Stomach (tissue), 9 donors: ENCODE results near the gene SNAP91. TPM values are rescaled to one million over a fixed set of nuclear protein-coding genes. Genes with fewer than 3 reads are reported as not detected.
"Not testable (repeated sequence)": the region's sequence is repeated elsewhere in the genome, so short reads cannot be mapped to it uniquely, and the experiment has no call there.

ENCODE experiments used
- DNase-seq, 2 donors: peaks; one replicate each; pipeline versions ENCODE4 v3.0.0 to v3.0.0-alpha.2; 2013 to 2019
- H3K27ac ChIP-seq, 5 donors: fragments of 200-600 bp in 4 of 5; sonication (generic) in 4 of 5; one replicate each; pipeline ENCODE4 v1.5.1; 2013 to 2019; ENCODE audit warnings: mild to moderate bottlenecking in 1 of 5, moderate library complexity in 1 of 5
- H3K27me3 ChIP-seq, 3 donors: fragments of 200-600 bp; sonication (generic); one replicate each; pipeline ENCODE4 v1.5.1; 2017 to 2019; ENCODE audit warnings: mixed run types in 1 of 3
- H3K36me3 ChIP-seq, 4 donors: fragments of 200-600 bp; sonication (generic); 1 replicate in 3 of 4; 2 replicates in 1 of 4; pipeline ENCODE4 v1.5.1; 2016 to 2019
- H3K4me1 ChIP-seq, 4 donors: fragments of 200-600 bp; sonication (generic); one replicate each; pipeline ENCODE4 v1.5.1; 2016 to 2019
- H3K4me3 ChIP-seq, 4 donors: fragments of 200-600 bp; sonication (generic) in 3 of 4; one replicate each; pipeline ENCODE4 v1.5.1; 2016 to 2019; ENCODE audit warnings: mild to moderate bottlenecking in 1 of 4
- H3K9me3 ChIP-seq, 4 donors: fragments of 200-600 bp; sonication (generic); one replicate each; pipeline ENCODE4 v1.5.1; 2016 to 2019
- CTCF ChIP-seq, 7 experiments: fragments of 450-650 bp in 4 of 7; fragments of 200-600 bp in 3 of 7; sonication (generic) in 3 of 7; IDR thresholded peaks; one replicate each; pipeline ENCODE4 v1.5.1; 2016 to 2019; ENCODE audit warnings: antibody characterized with exemption in 7 of 7, control low read depth in 2 of 7, mild to moderate bottlenecking in 1 of 7
- EP300 ChIP-seq: sonication (generic); formaldehyde crosslinking; IDR thresholded peaks from one replicate; pipeline ENCODE4 v1.6.1; 2017; ENCODE audit warnings: antibody characterized with exemption
- POLR2A ChIP-seq, 4 donors: fragments of 450-650 bp; IDR thresholded peaks; one replicate each; pipeline ENCODE4 v1.6.1; 2016; ENCODE audit warnings: antibody characterized with exemption in 4 of 4, control low read depth in 2 of 4, mild to moderate bottlenecking in 1 of 4, moderate library complexity in 1 of 4
- POLR2AphosphoS5 ChIP-seq, 3 donors: sonication (generic); formaldehyde crosslinking; IDR thresholded peaks; one replicate each; pipeline ENCODE4 v1.6.1; 2016; ENCODE audit warnings: antibody characterized with exemption in 3 of 3
- WGBS, 5 donors: extraction: QIAGEN DNeasy Blood & Tissue Kit in 3 of 5; methylation state at CpG; one replicate each; pipeline versions ENCODE4 v1.1.5 to v1.1.7; 2013 to 2018; 5-methylcytosine and 5-hydroxymethylcytosine counted together
- intact Hi-C: fragments of 100-400 bp; cut with DNase I; formaldehyde crosslinking; loops from one replicate; pipeline ENCODE4 v1.15.1; 2023; ENCODE audit warnings: low total_unique reads
- polyA plus RNA-seq, 3 donors: library from polyadenylated mRNA; stranded (reverse); fragments of 200-250 nt; gene quantifications; one replicate each; pipeline ENCODE4 v1.2.3, GENCODE V29; 2013
- total RNA-seq, 5 donors: library from RNA; depleted of rRNA; stranded (reverse); fragments of >200 nt; gene quantifications; one replicate each; pipeline versions ENCODE4 v1.1.0 to v1.2.3, GENCODE V29; 2014 to 2016
- donor health status: healthy with polysubstance abuse.
- donor health status: Bipolar disorder and iron deficiency.
- donor health status: healthy.

Gene SNAP91
- total and polyA plus RNA-seq, 8 donors: 0.12 to 3.5 (median 0.41) TPM; not detected in 4

GRCh38 chr6:83633149-83633548 is 75.8 kb downstream of the SNAP91 start:
- H3K27ac ChIP-seq: no peak overlapping the region
- intact Hi-C loops: no loop called here
- DNase-seq: no peak
- 57 to 85% (median 78%) methylated on average over 2 of the region's 2 CpGs for WGBS, 5 donors
- H3K36me3 ChIP-seq: no peaks in the 10 kb centered on the region
- H3K9me3 ChIP-seq: peaks cover 0 to 4% (median 0%) of the 10 kb centered on the region in 4 donors
- H3K27me3 ChIP-seq: no peaks in the 10 kb centered on the region
- TF ChIP-seq POLR2AphosphoS5 (IDR thresholded peaks at IDR 0.05): no peak
- TF ChIP-seq POLR2A (IDR thresholded peaks at IDR 0.05): no peak
- no peak for TF ChIP-seq CTCF (IDR thresholded peaks at IDR 0.05)
- TF ChIP-seq EP300: no peak
- no peak overlapping the region for H3K4me3 ChIP-seq
- no peaks in the 10 kb centered on the region for H3K4me1 ChIP-seq

- WGBS, 5 donors: 89 to 93% (median 92%) methylated on average over 4 of the region's 4 CpGs
- H3K9me3 ChIP-seq, H3K4me1 ChIP-seq, intact Hi-C loops, H3K36me3 ChIP-seq, H3K4me3 ChIP-seq, H3K27me3 ChIP-seq, H3K27ac ChIP-seq, DNase-seq: not testable (repeated sequence)
These were observed 79.0 kb downstream of the SNAP91 start for GRCh38 chr6:83629908-83630307.

GRCh38 chr6:83615025-83615999 is 93.6 kb downstream of the SNAP91 start:
- TF ChIP-seq CTCF (IDR thresholded peaks at IDR 0.05): peak in 3 of 7 experiments; percentile 34 to 54 (median 42)
- no peak for TF ChIP-seq EP300
- intact Hi-C loops: no loop called here
- no peak overlapping the region for H3K4me3 ChIP-seq
- peak in 1 of 2 donors; percentile 46 for DNase-seq
- H3K27me3 ChIP-seq: no peaks in the 10 kb centered on the region
- H3K36me3 ChIP-seq: no peaks in the 10 kb centered on the region
- WGBS, 5 donors: 69 to 76% (median 73%) methylated on average over 6 of the region's 6 CpGs
- H3K9me3 ChIP-seq: no peaks in the 10 kb centered on the region
- H3K4me1 ChIP-seq: no peaks in the 10 kb centered on the region
- no peak overlapping the region for H3K27ac ChIP-seq

GRCh38 chr6:83613378-83613777 is 95.5 kb downstream of the SNAP91 start:
- 37 to 54% (median 50%) methylated on average over 4 of the region's 4 CpGs for WGBS, 5 donors
- Histone ChIP-seq H3K4me3 (no peak overlapping the region), H3K4me1 (no peaks in the 10 kb centered on the region), H3K27me3 (no peaks in the 10 kb centered on the region), H3K27ac (no peak overlapping the region), H3K36me3 (no peaks in the 10 kb centered on the region), H3K9me3 (no peaks in the 10 kb centered on the region)
- intact Hi-C loops: no loop called here
- no peak for DNase-seq
- TF ChIP-seq POLR2A (IDR thresholded peaks at IDR 0.05): no peak
- TF ChIP-seq POLR2AphosphoS5 (IDR thresholded peaks at IDR 0.05): no peak
- no peak for TF ChIP-seq EP300

- 73 to 91% (median 78%) methylated on average over 2 of the region's 2 CpGs for WGBS, 5 donors
- Histone ChIP-seq H3K4me3 (no peak overlapping the region), H3K9me3 (no peaks in the 10 kb centered on the region), H3K4me1 (no peaks in the 10 kb centered on the region), H3K27me3 (no peaks in the 10 kb centered on the region), H3K36me3 (no peaks in the 10 kb centered on the region), H3K27ac (no peak overlapping the region)
- no peak for TF ChIP-seq CTCF (IDR thresholded peaks at IDR 0.05)
- TF ChIP-seq POLR2A (IDR thresholded peaks at IDR 0.05): no peak
- no peak for TF ChIP-seq EP300
- no peak for TF ChIP-seq POLR2AphosphoS5 (IDR thresholded peaks at IDR 0.05)
- intact Hi-C loops: no loop called here
- peak in 1 of 2 donors; percentile 11 for DNase-seq
These were observed 99.7 kb downstream of the SNAP91 start for GRCh38 chr6:83609248-83609647.
